Hepatocyte (in vitro differentiated cells): ENCODE data around the gene RDH12. TPM values are rescaled to one million over a fixed set of nuclear protein-coding genes. Genes with fewer than 3 reads are reported as not detected.

Experiments used
- DNase-seq: peaks from one replicate; pipeline ENCODE4 v3.0.0-alpha.2; 2016; ENCODE audit warnings: low spot score
- H2AFZ ChIP-seq: fragments of 200-600 bp; sonication (generic); 2 replicates; pipeline ENCODE4 v1.6.0; 2016; ENCODE audit warnings: antibody characterized with exemption, mild to moderate bottlenecking
- H3K27ac ChIP-seq: fragments of 200-600 bp; sonication (generic); 2 replicates; pipeline ENCODE4 v1.5.1; 2016; ENCODE audit warnings: mild to moderate bottlenecking
- H3K27me3 ChIP-seq: fragments of 200-600 bp; sonication (generic); 2 replicates; pipeline ENCODE4 v1.6.1; 2016
- H3K36me3 ChIP-seq: fragments of 200-600 bp; sonication (generic); replicated peaks from 2 replicates; pipeline ENCODE4 v1.5.1; 2016; ENCODE audit warnings: low read depth; ENCODE audit not compliant: insufficient read depth
- H3K4me1 ChIP-seq: fragments of 200-600 bp; sonication (generic); 2 replicates; pipeline ENCODE4 v1.5.1; 2016; ENCODE audit warnings: mild to moderate bottlenecking, moderate library complexity; ENCODE audit not compliant: insufficient read depth
- H3K4me2 ChIP-seq: fragments of 200-600 bp; sonication (generic); 2 replicates; pipeline ENCODE4 v1.6.0; 2016
- H3K4me3 ChIP-seq: fragments of 200-600 bp; sonication (generic); 2 replicates; pipeline ENCODE4 v1.5.1; 2016; ENCODE audit warnings: mild to moderate bottlenecking
- H3K79me2 ChIP-seq: fragments of 200-600 bp; sonication (generic); 2 replicates; pipeline ENCODE4 v1.6.0; 2017; ENCODE audit warnings: mild to moderate bottlenecking
- H3K9me2 ChIP-seq: fragments of 200-600 bp; sonication (generic); replicated peaks from 2 replicates; pipeline ENCODE4 v1.6.0; 2017; ENCODE audit warnings: mild to moderate bottlenecking; ENCODE audit not compliant: insufficient read depth
- H3K9me3 ChIP-seq: fragments of 200-600 bp; sonication (generic); 2 replicates; pipeline ENCODE4 v1.5.1; 2016; ENCODE audit warnings: low read depth, mild to moderate bottlenecking
- H4K20me1 ChIP-seq: fragments of 200-600 bp; sonication (generic); 2 replicates; pipeline ENCODE4 v1.6.0; 2016; ENCODE audit warnings: mild to moderate bottlenecking; ENCODE audit not compliant: insufficient read depth, poor library complexity, severe bottlenecking
- CTCF ChIP-seq: fragments of 200-600 bp; sonication (generic); IDR thresholded peaks from 2 replicates; pipeline ENCODE4 v1.5.1; 2016; ENCODE audit warnings: antibody characterized with exemption, mild to moderate bottlenecking; ENCODE audit not compliant: poor library complexity
- EZH2 ChIP-seq: fragments of 200-600 bp; sonication (generic); IDR thresholded peaks from 2 replicates; pipeline ENCODE4 v1.6.1; 2016; ENCODE audit warnings: antibody characterized with exemption, mild to moderate bottlenecking, borderline replicate concordance
- EZH2phosphoT487 ChIP-seq: fragments of 200-600 bp; sonication (generic); IDR thresholded peaks from one replicate; pipeline ENCODE4 v1.6.1; 2018; ENCODE audit warnings: antibody characterized with exemption, mild to moderate bottlenecking, low read depth, moderate library complexity; ENCODE audit not compliant: unreplicated experiment, severe bottlenecking
- WGBS: methylation state at CpG from one replicate; pipeline ENCODE4 v1.1.6; 2016; ENCODE audit warnings: low lambda C conversion rate; ENCODE audit errors: missing lambda C conversion rate; 5-methylcytosine and 5-hydroxymethylcytosine counted together
- polyA plus RNA-seq: library from polyadenylated mRNA; unstranded; fragments of >200 nt; fragmentation: Nextera tagmentation; extraction: Ambion mirVana; gene quantifications from 2 replicates; pipeline ENCODE4 v1.2.1, GENCODE V29; 2016
- total RNA-seq: library from RNA; depleted of rRNA; stranded (reverse); fragments of >200 nt; gene quantifications from 2 replicates; pipeline ENCODE4 v1.2.3, GENCODE V29; 2014

Gene RDH12
- total and polyA plus RNA-seq, 2 experiments from 2014 or later, result 1.1 to 1.7 TPM

- Histone ChIP-seq H3K79me2 (no peaks in the 10 kb centered on the region), H4K20me1 (no peaks in the 10 kb centered on the region), H3K27ac (peak overlapping the region; percentile 75), H3K36me3 (no peaks in the 10 kb centered on the region), H3K4me3 (no peak overlapping the region), H3K9me3 (no peaks in the 10 kb centered on the region), H3K4me2 (peak overlapping the region; percentile 66), H3K9me2 (no peaks in the 10 kb centered on the region), H2AFZ (peak overlapping the region; percentile 66), H3K4me1 (peaks cover 7% of the 10 kb centered on the region), H3K27me3 (no peaks in the 10 kb centered on the region)
- WGBS, result 48% methylated on average over 21 of the region's 21 CpGs
- no peak for TF ChIP-seq EZH2phosphoT487
- DNase-seq, result peak; percentile 58
Observed at GRCh38 chr14:67729072-67729885, 27.6 kb downstream of the RDH12 start.

- 70% methylated on average over 4 of the region's 4 CpGs for WGBS
Observed at GRCh38 chr14:67733616-67734015, 31.9 kb downstream of the RDH12 start.

GRCh38 chr14:67734675-67735074 lies 33.0 kb downstream of the RDH12 start:
- Histone ChIP-seq H3K27ac (no peak overlapping the region), H2AFZ (no peak overlapping the region), H3K36me3 (no peaks in the 10 kb centered on the region), H3K27me3 (no peaks in the 10 kb centered on the region), H4K20me1 (no peaks in the 10 kb centered on the region), H3K4me1 (peaks cover 8% of the 10 kb centered on the region), H3K9me3 (no peaks in the 10 kb centered on the region), H3K4me2 (no peak overlapping the region), H3K4me3 (no peak overlapping the region), H3K9me2 (no peaks in the 10 kb centered on the region), H3K79me2 (no peaks in the 10 kb centered on the region)
- WGBS, result 77% methylated on average over 3 of the region's 3 CpGs
- no peak for TF ChIP-seq EZH2phosphoT487
- no peak for TF ChIP-seq EZH2
- no peak for TF ChIP-seq CTCF
- no peak for DNase-seq

More at GRCh38 chr14:67733616-67734015, 31.9 kb downstream of the RDH12 start:
- TF ChIP-seq CTCF, result no peak
- no peak for TF ChIP-seq EZH2phosphoT487
- no peak for TF ChIP-seq EZH2
- H3K27ac ChIP-seq, result no peak overlapping the region
- H3K9me3 ChIP-seq, result no peaks in the 10 kb centered on the region
- H3K79me2 ChIP-seq, result no peaks in the 10 kb centered on the region
- DNase-seq, result no peak
- no peaks in the 10 kb centered on the region for H3K27me3 ChIP-seq
- peaks cover 7% of the 10 kb centered on the region for H3K4me1 ChIP-seq
- H3K36me3 ChIP-seq, result no peaks in the 10 kb centered on the region
- H4K20me1 ChIP-seq, result no peaks in the 10 kb centered on the region
- H2AFZ ChIP-seq, result no peak overlapping the region
- no peak overlapping the region for H3K4me3 ChIP-seq
- H3K4me2 ChIP-seq, result no peak overlapping the region
- no peaks in the 10 kb centered on the region for H3K9me2 ChIP-seq

GRCh38 chr14:67735336-67736147 lies 33.9 kb downstream of the RDH12 start:
- TF ChIP-seq CTCF, result no peak
- TF ChIP-seq EZH2, result no peak
- no peak for TF ChIP-seq EZH2phosphoT487

More at GRCh38 chr14:67735336-67736147, 33.9 kb downstream of the RDH12 start:
- no peak overlapping the region for H3K27ac ChIP-seq
- no peaks in the 10 kb centered on the region for H3K36me3 ChIP-seq
- H4K20me1 ChIP-seq, result no peaks in the 10 kb centered on the region
- 95% methylated on average over 10 of the region's 10 CpGs for WGBS
- H3K9me3 ChIP-seq, result no peaks in the 10 kb centered on the region
- no peak overlapping the region for H3K4me2 ChIP-seq
- no peaks in the 10 kb centered on the region for H3K9me2 ChIP-seq
- H3K4me1 ChIP-seq, result peaks cover 4% of the 10 kb centered on the region
- no peak overlapping the region for H2AFZ ChIP-seq
- no peak for DNase-seq
- no peaks in the 10 kb centered on the region for H3K79me2 ChIP-seq
- H3K4me3 ChIP-seq, result no peak overlapping the region
- no peaks in the 10 kb centered on the region for H3K27me3 ChIP-seq
